ENCODE measurements around the gene TBL2. TPM values are rescaled to one million over a fixed set of nuclear protein-coding genes. Genes with fewer than 3 reads are reported as not detected.

TBL2 gene
- total RNA-seq, 4 donors from 2014 or later, result 50.4 to 89.9 (median 73.3) TPM

- H3K4me1 ChIP-seq, result no peaks in the 10 kb centered on the region
- H3K9me3 ChIP-seq, result no peaks in the 10 kb centered on the region
- no peak overlapping the region for H3K4me3 ChIP-seq (replicated peaks in 1 of 3)
- no peak for TF ChIP-seq CTCF (IDR thresholded peaks at IDR 0.05)
- WGBS, 2 donors, result 66 to 67% methylated on average over 36 of the region's 37 CpGs
- no peak overlapping the region for H3K27ac ChIP-seq
- H3K36me3 ChIP-seq, result no peaks in the 10 kb centered on the region
- H3K27me3 ChIP-seq, result no peaks in the 10 kb centered on the region
- no peak for DNase-seq
- intact Hi-C loops (cut with DNase I), result no loop called here
These were observed 18.0 kb upstream of the TBL2 start for GRCh38 chr7:73596191-73597065.

DNA sequence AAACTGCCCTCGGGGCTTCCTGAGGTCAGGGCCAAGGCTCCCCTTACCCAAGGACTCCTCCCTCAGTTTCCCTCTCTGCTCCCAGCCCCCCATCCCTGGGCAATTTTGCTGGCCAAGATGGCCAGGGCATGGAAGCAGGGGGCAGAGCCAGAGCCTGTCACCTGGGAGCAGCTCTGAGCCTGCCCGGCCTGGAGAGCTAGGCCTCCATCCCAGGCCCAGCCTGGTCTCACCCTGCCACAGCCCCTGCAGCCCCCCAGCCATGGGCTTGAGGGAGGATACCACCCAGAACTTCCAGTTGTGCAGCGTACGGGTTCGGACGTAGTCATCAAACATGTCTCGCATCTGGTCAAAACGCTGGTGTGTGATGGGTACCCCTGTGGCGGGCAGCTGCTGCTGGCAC is 17.0 kb upstream of the TBL2 start:
- intact Hi-C loops (cut with DNase I), result no loop called here
- H3K9me3 ChIP-seq, result no peaks in the 10 kb centered on the region

GRCh38 chr7:73593207-73594045 is 15.0 kb upstream of the TBL2 start:
- Histone ChIP-seq H3K27me3 (no peaks in the 10 kb centered on the region), H3K4me3 (replicated peaks in 1 of 3) (no peak overlapping the region), H3K4me1 (no peaks in the 10 kb centered on the region), H3K27ac (no peak overlapping the region), H3K36me3 (no peaks in the 10 kb centered on the region), H3K9me3 (no peaks in the 10 kb centered on the region)
- no peak for DNase-seq
- intact Hi-C loops (cut with DNase I), result no loop called here
- TF ChIP-seq CTCF (IDR thresholded peaks at IDR 0.05), result no peak
- WGBS, 2 donors, result 87% methylated on average over 9 to 12 of the region's 14 CpGs

More for the DNA sequence above, 17.0 kb upstream of the TBL2 start:
- Histone ChIP-seq H3K36me3 (no peaks in the 10 kb centered on the region), H3K27me3 (no peaks in the 10 kb centered on the region), H3K4me3 (replicated peaks in 1 of 3) (no peak overlapping the region), H3K4me1 (no peaks in the 10 kb centered on the region), H3K27ac (no peak overlapping the region)
- TF ChIP-seq CTCF (IDR thresholded peaks at IDR 0.05) (no peak), POLR2A (IDR thresholded peaks at IDR 0.05) (no peak)
- 69 to 83% methylated on average over 1 to 2 of the region's 9 CpGs for WGBS, 2 donors
- no peak for DNase-seq

- no peaks in the 10 kb centered on the region for H3K36me3 ChIP-seq
- no peaks in the 10 kb centered on the region for H3K27me3 ChIP-seq
- no peak for DNase-seq
- H3K9me3 ChIP-seq, result no peaks in the 10 kb centered on the region
- no peak overlapping the region for H3K27ac ChIP-seq
- H3K4me3 ChIP-seq (replicated peaks in 1 of 3), result no peak overlapping the region
- intact Hi-C loops (cut with DNase I), result no loop called here
- TF ChIP-seq POLR2A (IDR thresholded peaks at IDR 0.05) (no peak), CTCF (IDR thresholded peaks at IDR 0.05) (no peak)
- WGBS, 2 donors, result 94 to 97% methylated on average over 12 of the region's 12 CpGs
- no peaks in the 10 kb centered on the region for H3K4me1 ChIP-seq
These were observed 8.5 kb upstream of the TBL2 start for GRCh38 chr7:73586911-73587310.

DNA sequence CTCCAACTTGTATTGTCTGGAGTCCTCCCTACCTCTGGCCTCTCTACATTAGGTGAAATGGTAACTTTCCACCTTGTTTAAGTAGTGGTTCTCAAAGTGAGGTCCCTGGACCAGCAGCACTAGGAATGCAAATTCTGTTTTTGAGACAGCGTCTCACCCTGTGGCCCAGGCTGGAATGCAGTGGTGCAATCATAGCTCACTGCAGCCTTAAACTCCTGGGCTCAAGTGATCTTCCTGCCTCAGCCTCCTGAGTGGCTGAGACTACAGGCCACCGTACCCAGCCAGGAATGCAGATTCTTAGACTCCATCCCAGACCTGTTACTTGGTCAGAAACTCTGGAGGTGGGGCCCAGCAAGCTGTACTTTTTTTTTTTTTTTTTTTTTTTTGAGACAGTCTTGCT is 6.8 kb upstream of the TBL2 start:
- Histone ChIP-seq H3K9me3 (no peaks in the 10 kb centered on the region), H3K36me3 (no peaks in the 10 kb centered on the region), H3K4me3 (replicated peaks in 1 of 3) (no peak overlapping the region), H3K27me3 (no peaks in the 10 kb centered on the region), H3K4me1 (no peaks in the 10 kb centered on the region), H3K27ac (no peak overlapping the region)
- TF ChIP-seq CTCF (IDR thresholded peaks at IDR 0.05) (no peak), POLR2A (IDR thresholded peaks at IDR 0.05) (no peak)
- intact Hi-C loops (cut with DNase I), result no loop called here
- 48 to 56% methylated on average over 2 of the region's 2 CpGs for WGBS, 2 donors
- DNase-seq, result no peak
